ENCODE results near the gene GPR161. TPM values are rescaled to one million over a fixed set of nuclear protein-coding genes. Genes with fewer than 3 reads are reported as not detected.

GPR161 gene
- total and polyA plus RNA-seq, 2 experiments from 2014 or later = 7.9 to 11.6 TPM

DNA sequence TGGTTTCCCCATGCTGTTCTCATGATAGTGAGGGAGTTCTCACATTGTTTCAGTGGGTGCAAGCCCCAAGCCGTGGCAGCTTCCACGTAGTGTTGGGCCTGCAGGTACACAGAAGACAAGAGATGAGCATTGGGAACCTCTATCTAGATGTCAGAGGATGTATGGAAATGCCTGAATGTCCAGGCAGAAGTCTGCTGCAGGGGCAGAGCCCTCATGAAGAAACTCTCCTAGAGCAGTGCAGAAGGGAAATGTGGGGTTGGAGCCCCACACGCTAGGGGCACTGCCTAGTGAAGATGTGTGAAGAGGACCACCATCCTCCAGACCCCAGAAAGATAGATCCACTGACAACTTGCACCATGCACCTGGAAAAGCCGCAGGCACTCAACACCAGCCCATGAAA is 17.0 kb downstream of the GPR161 start (continued):
- no peak for TF ChIP-seq EZH2phosphoT487 (IDR thresholded peaks at IDR 0.05; ENCODE audit: unreplicated experiment)
- TF ChIP-seq NANOG (IDR thresholded peaks at IDR 0.05; ENCODE audit: borderline replicate concordance) = no peak
- TF ChIP-seq, protein P1, sequence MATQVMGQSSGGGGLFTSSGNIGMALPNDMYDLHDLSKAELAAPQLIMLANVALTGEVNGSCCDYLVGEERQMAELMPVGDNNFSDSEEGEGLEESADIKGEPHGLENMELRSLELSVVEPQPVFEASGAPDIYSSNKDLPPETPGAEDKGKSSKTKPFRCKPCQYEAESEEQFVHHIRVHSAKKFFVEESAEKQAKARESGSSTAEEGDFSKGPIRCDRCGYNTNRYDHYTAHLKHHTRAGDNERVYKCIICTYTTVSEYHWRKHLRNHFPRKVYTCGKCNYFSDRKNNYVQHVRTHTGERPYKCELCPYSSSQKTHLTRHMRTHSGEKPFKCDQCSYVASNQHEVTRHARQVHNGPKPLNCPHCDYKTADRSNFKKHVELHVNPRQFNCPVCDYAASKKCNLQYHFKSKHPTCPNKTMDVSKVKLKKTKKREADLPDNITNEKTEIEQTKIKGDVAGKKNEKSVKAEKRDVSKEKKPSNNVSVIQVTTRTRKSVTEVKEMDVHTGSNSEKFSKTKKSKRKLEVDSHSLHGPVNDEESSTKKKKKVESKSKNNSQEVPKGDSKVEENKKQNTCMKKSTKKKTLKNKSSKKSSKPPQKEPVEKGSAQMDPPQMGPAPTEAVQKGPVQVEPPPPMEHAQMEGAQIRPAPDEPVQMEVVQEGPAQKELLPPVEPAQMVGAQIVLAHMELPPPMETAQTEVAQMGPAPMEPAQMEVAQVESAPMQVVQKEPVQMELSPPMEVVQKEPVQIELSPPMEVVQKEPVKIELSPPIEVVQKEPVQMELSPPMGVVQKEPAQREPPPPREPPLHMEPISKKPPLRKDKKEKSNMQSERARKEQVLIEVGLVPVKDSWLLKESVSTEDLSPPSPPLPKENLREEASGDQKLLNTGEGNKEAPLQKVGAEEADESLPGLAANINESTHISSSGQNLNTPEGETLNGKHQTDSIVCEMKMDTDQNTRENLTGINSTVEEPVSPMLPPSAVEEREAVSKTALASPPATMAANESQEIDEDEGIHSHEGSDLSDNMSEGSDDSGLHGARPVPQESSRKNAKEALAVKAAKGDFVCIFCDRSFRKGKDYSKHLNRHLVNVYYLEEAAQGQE (IDR thresholded peaks at IDR 0.05; ENCODE audit: unreplicated experiment) = no peak
- no peak for TF ChIP-seq JUNB (IDR thresholded peaks at IDR 0.05; ENCODE audit: unreplicated experiment)
- no peak for TF ChIP-seq POLR2AphosphoS5 (IDR thresholded peaks at IDR 0.05; ENCODE audit: low read depth)
- no peak for TF ChIP-seq STAT1 (IDR thresholded peaks at IDR 0.05; ENCODE audit: unreplicated experiment)

GRCh38 chr1:168116327-168116799 is 20.4 kb downstream of the GPR161 start:
- Histone ChIP-seq H3K27me3 (ENCODE audit: insufficient read depth) (no peaks in the 10 kb centered on the region), H3K36me3 (ENCODE audit: insufficient read depth) (no peaks in the 10 kb centered on the region), H3K4me2 (no peak overlapping the region), H2AFZ (no peak overlapping the region), H3K4me3 (no peak overlapping the region), H3K4me1 (ENCODE audit: insufficient read depth) (0 out of 2 replicates have a peak, but pooled peaks cover 3% of the 10 kb centered on the region), H3K79me2 (replicated peaks; ENCODE audit: insufficient read depth) (no peaks in the 10 kb centered on the region), H4K20me1 (replicated peaks; ENCODE audit: insufficient read depth) (no peaks in the 10 kb centered on the region; the same call in 1 of the 2 replicates), H3K27ac (ENCODE audit: low read depth) (no peak overlapping the region), H3F3A (replicated peaks; ENCODE audit: low read depth) (no peaks in the 10 kb centered on the region), H3K9me2 (ENCODE audit: insufficient read depth) (no peaks in the 10 kb centered on the region)
- Mint-ChIP-seq H3K9me3 (peaks cover 14% of the 10 kb centered on the region; the same call in 2 of the 3 replicates), H3K4me1 (peaks cover 3% of the 10 kb centered on the region; the same call in 2 of the 3 replicates), H3K36me3 (ENCODE audit: low read depth) (peaks cover 25% of the 10 kb centered on the region), H3K4me3 (no peak overlapping the region), H3K27me3 (ENCODE audit: insufficient read depth, low read depth, poor library complexity) (peaks cover 3% of the 10 kb centered on the region), H3K27ac (no peak overlapping the region)
- DNase-seq (ENCODE audit: low spot score) (no peak), ATAC-seq (no peak)
- TF ChIP-seq ZNF114 (CRISPR knock-in tag; IDR thresholded peaks at IDR 0.05) (no peak), POLR2AphosphoS5 (IDR thresholded peaks at IDR 0.05; ENCODE audit: low read depth) (no peak), EZH2 (IDR thresholded peaks at IDR 0.05; ENCODE audit: low read depth, unreplicated experiment) (no peak)
- TF ChIP-seq, protein P1 (IDR thresholded peaks at IDR 0.05; ENCODE audit: unreplicated experiment) = no peak
